Heart left ventricle (tissue), 16 donors: ENCODE results near the gene PKNOX2. TPM values are rescaled to one million over a fixed set of nuclear protein-coding genes. Genes with fewer than 3 reads are reported as not detected.
A peak's percentile ranks its signal among the peaks of the same experiment; 100 is the strongest.

Experiments
- ATAC-seq, 4 donors: fragments of 200-7000 bp; cut with Tn5 transposase; one replicate each; pipeline ENCODE4 v1.9.1; 2020 to 2022; ENCODE audit warnings: moderate library complexity in 4 of 4, mild to moderate bottlenecking in 3 of 4, moderate number of reproducible peaks in 1 of 4
- DNase-seq, 5 donors: peaks; one replicate each; pipeline ENCODE4 v3.0.0-alpha.2; 2020
- H3K27ac ChIP-seq, 12 donors: fragments of 200-600 bp; sonication (generic) in 4 of 12; one replicate each; pipeline versions ENCODE4 v1.5.0 to v1.8.0; 2016 to 2022; ENCODE audit warnings: mild to moderate bottlenecking in 2 of 12
- H3K27me3 ChIP-seq, 9 donors: fragments of 200-600 bp; sonication (generic) in 2 of 9; one replicate each; pipeline versions ENCODE4 v1.5.1 to v1.8.0; 2016 to 2022; ENCODE audit warnings: mild to moderate bottlenecking in 3 of 9
- H3K36me3 ChIP-seq, 9 donors: fragments of 200-600 bp; sonication (generic) in 2 of 9; one replicate each; pipeline versions ENCODE4 v1.5.0 to v1.8.0; 2018 to 2022; ENCODE audit warnings: mild to moderate bottlenecking in 2 of 9
- H3K4me1 ChIP-seq, 12 donors: fragments of 200-600 bp; sonication (generic) in 4 of 12; one replicate each; pipeline versions ENCODE4 v1.5.0 to v1.8.0; 2016 to 2022; ENCODE audit warnings: mild to moderate bottlenecking in 3 of 12
- H3K4me3 ChIP-seq, 12 donors: fragments of 200-600 bp; sonication (generic) in 4 of 12; one replicate each; pipeline versions ENCODE4 v1.5.0 to v1.8.0; 2017 to 2022; ENCODE audit warnings: mild to moderate bottlenecking in 9 of 12, moderate library complexity in 4 of 12
- H3K9me3 ChIP-seq, 12 donors: fragments of 200-600 bp; sonication (generic) in 4 of 12; one replicate each; pipeline versions ENCODE4 v1.5.0 to v1.8.0; 2016 to 2022; ENCODE audit warnings: mild to moderate bottlenecking in 1 of 12
- CTCF ChIP-seq, 12 donors: fragments of 200-600 bp; sonication (generic) in 4 of 12; IDR thresholded peaks; one replicate each; pipeline versions ENCODE4 v1.5.0 to v1.8.0; 2018 to 2022; ENCODE audit warnings: antibody characterized with exemption in 12 of 12, mild to moderate bottlenecking in 5 of 12
- POLR2A ChIP-seq, 2 donors: fragments of 450-650 bp; IDR thresholded peaks; one replicate each; pipeline ENCODE4 v1.6.1; 2017; ENCODE audit warnings: antibody characterized with exemption in 2 of 2, mild to moderate bottlenecking in 2 of 2, moderate library complexity in 2 of 2
- WGBS, 4 donors: extraction: QIAGEN DNeasy Blood & Tissue Kit in 2 of 4; methylation state at CpG; one replicate each; pipeline versions ENCODE4 v1.1.5 to v1.1.7; 2013 to 2018; 5-methylcytosine and 5-hydroxymethylcytosine counted together
- intact Hi-C, 10 donors: fragments of 100-400 bp; cut with DNase I; formaldehyde crosslinking; loops; one replicate each; pipeline versions ENCODE4 v1.11.1 to v1.14.2; 2022
- polyA plus RNA-seq, 2 donors: library from polyadenylated mRNA; stranded (reverse); fragments of 200-250 nt; gene quantifications; one replicate each; pipeline ENCODE4 v1.2.3, GENCODE V29; 2013
- total RNA-seq, 9 donors: library from RNA; depleted of rRNA in 2 of 9; stranded (reverse); fragments of >200 nt in 2 of 9; fragmentation: NEBNext Ultra II Directional in 3 of 9; extraction: Animal tissue kit (Norgen Biotek cat#: 25700) in 3 of 9; gene quantifications; one replicate each; pipeline versions ENCODE4 v1.1.0 to v1.2.4, GENCODE V29; 2016 to 2023
- donor health status: ischemic (EF 13 %, LVEDD 7.1; RV severe dilation, severe dysfunction).
- donor health status: healthy with polysubstance abuse.
- donor health status: DM: no; HTN: yes; CAD: no.
- donor health status: DM: no; HTN: no; CAD: no.
- donor health status: ischemic (EF 25% LVEDD 6.9; RV normal size, moderate dysfunction).
- donor health status: ischemic (EF 25% LVEDD 5.7; RV mildly dilated, moderate dysfunction).
- donor health status: healthy.
- donor health status: DM: yes; HTN: yes; CAD: no.
- donor health status: ischemic (EF 35%, LVEDD 5.7; RV mildly dilated, moderate dysfunction).
- donor health status: nonischemic (EF 11% LVEDD 7.7; RV severe dilation, severe dysfunction).
- donor health status: DM: yes; HTN: yes; CAD: no.
- donor health status: PGD.
- donor health status: ischemic (EF 29% LVEDD 5.4; RV normal size, mild dysfunction).
- donor health status: nonischemic (EF 23%, LVEDD 6.1; RV moderate dilation, normal function).

PKNOX2 gene
- total and polyA plus RNA-seq, 11 donors = 3.1 to 9.4 (median 4.5) TPM

DNA sequence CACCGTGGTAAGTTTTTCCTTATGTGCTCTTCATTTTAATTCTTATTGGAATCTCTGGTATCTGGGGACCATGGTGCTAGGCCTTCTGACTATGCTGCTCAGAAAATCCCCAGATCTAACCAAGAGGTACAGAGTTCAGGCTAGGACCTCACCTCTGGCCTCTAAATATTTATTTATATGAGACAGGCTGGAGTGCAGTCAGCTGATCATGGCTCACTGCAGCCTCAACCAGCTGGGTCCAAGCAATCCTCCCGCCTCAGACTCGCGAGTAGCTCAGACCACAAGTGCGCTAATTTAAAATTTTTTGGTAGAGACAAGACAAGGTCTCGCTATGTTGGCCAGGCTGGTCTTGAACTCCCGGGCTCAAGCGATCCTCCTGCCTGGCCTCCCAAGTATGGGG, 38.4 kb downstream of the PKNOX2 start:
- Histone ChIP-seq H3K27ac (no peak overlapping the region), H3K4me3 (no peak overlapping the region), H3K4me1 (peaks cover 0 to 15% (median 0%) of the 10 kb centered on the region in 12 donors), H3K36me3 (no peaks in the 10 kb centered on the region), H3K27me3 (no peaks in the 10 kb centered on the region), H3K9me3 (no peaks in the 10 kb centered on the region)
- 94 to 96% (median 95%) methylated on average over 8 of the region's 8 CpGs for WGBS, 4 donors
- TF ChIP-seq CTCF (IDR thresholded peaks at IDR 0.05) = no peak
- no peak for DNase-seq
- ATAC-seq = no peak
- intact Hi-C loops = no loop called here

- Histone ChIP-seq H3K36me3 (no peaks in the 10 kb centered on the region), H3K27me3 (no peaks in the 10 kb centered on the region), H3K4me3 (no peak overlapping the region), H3K4me1 (peaks cover 0 to 12% (median 2%) of the 10 kb centered on the region in 12 donors), H3K9me3 (no peaks in the 10 kb centered on the region), H3K27ac (no peak overlapping the region)
- WGBS, 4 donors = 0 to 72% (median 21%) methylated on average over 1 of the region's 1 CpG
- no peak for DNase-seq
- TF ChIP-seq CTCF (IDR thresholded peaks at IDR 0.05) = no peak
- no peak for TF ChIP-seq POLR2A (IDR thresholded peaks at IDR 0.05)
- intact Hi-C loops = no loop called here
- no peak for ATAC-seq
These were observed 43.4 kb downstream of the PKNOX2 start for GRCh38 chr11:125207866-125208425.

DNA sequence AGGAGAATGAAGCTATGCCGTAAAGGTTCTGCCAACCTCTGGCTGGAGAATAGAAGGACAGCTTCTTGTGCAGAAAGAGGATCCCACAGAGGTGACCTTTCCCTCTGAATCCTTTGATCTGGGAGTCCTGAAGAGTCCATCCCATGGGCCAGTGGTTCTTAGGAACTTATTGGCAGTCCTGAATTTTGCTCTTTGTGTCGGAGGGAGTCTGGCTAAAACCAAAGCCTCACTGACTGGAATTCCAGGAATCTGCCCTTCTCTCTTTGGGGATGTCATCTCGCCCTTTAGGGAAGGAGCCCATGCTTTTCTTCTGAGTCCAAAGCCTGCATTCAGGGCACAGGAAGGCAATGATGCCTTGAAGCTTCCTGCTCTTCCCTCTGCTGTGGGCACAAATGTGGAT, 45.5 kb downstream of the PKNOX2 start:
- Histone ChIP-seq H3K4me3 (no peak overlapping the region), H3K27me3 (no peaks in the 10 kb centered on the region), H3K27ac (no peak overlapping the region), H3K36me3 (no peaks in the 10 kb centered on the region), H3K4me1 (peaks cover 0 to 25% (median 10%) of the 10 kb centered on the region in 12 donors), H3K9me3 (no peaks in the 10 kb centered on the region)
- TF ChIP-seq CTCF (IDR thresholded peaks at IDR 0.05) (no peak), POLR2A (IDR thresholded peaks at IDR 0.05) (no peak)
- WGBS, 4 donors = 84 to 96% (median 90%) methylated on average over 3 of the region's 3 CpGs
- intact Hi-C loops = loop anchor here in 2 of 10 donors (5.0 kb wide), 2 partner anchors 38 to 43 kb away; no protein-coding TSS in a partner anchor
- DNase-seq (no peak), ATAC-seq (no peak)

DNA sequence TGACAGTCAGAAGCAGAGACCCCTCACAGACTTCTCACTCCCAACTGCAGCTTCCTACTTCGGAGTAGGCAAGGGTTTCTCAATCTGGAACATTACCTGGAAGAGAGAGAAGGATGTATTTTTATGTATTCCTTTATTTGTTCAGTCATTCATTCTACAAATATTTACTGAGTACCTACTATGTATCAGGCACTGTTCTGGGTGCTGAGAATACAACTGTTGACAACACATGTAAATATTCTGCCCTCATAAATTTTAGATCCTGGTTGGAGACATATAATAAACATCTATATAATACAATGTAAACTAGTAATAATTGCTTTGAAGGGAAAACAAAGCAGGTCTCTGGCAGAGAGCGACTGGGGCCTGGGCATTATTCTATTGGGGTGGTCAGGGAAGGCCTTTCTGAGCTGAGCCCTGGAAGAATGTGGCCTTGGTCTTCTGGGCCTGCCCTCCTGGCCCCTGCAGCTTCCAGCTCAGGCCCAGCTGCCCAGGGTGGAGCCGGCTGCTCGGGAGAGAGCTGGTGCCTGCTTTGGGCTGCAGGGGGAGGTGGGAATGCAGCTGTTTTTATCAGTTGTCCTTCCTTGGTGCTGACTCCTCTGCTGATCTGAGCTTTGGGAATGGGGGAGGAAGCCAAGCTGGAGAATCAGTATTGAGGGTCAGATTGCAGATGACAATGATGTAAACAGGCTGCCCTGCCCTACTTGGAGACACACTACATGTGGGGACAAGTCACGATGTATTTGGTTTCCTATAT, 46.8 kb downstream of the PKNOX2 start:
- no peaks in the 10 kb centered on the region for H3K27me3 ChIP-seq
- peaks cover 0 to 38% (median 21%) of the 10 kb centered on the region in 12 donors for H3K4me1 ChIP-seq
- H3K9me3 ChIP-seq = no peaks in the 10 kb centered on the region
- ATAC-seq (no peak), DNase-seq (peak in 1 of 5 donors; percentile 35)
- H3K27ac ChIP-seq = no peak overlapping the region
- H3K4me3 ChIP-seq = no peak overlapping the region
- TF ChIP-seq CTCF (IDR thresholded peaks at IDR 0.05) (no peak), POLR2A (IDR thresholded peaks at IDR 0.05) (no peak)
- WGBS, 4 donors = 57 to 74% (median 63%) methylated on average over 3 to 5 of the region's 5 CpGs
- intact Hi-C loops = loop anchor here in 2 of 10 donors (5.0 kb wide), 2 partner anchors 39 to 44 kb away; no protein-coding TSS in a partner anchor
- no peaks in the 10 kb centered on the region for H3K36me3 ChIP-seq
